Breast epithelium (tissue), 4 donors: ENCODE results near the gene ATP11C. TPM values are rescaled to one million over a fixed set of nuclear protein-coding genes. Genes with fewer than 3 reads are reported as not detected.

ENCODE experiments used
- DNase-seq, 2 donors: peaks; one replicate each; pipeline ENCODE4 v3.0.0-alpha.2; 2019; ENCODE audit warnings: low spot score in 2 of 2
- H3K27ac ChIP-seq, 2 donors: fragments of 200-600 bp; sonication (generic) in 1 of 2; one replicate each; pipeline ENCODE4 v1.5.1; 2016 to 2019; ENCODE audit warnings: mild to moderate bottlenecking in 1 of 2
- H3K27me3 ChIP-seq, 2 donors: fragments of 200-600 bp; sonication (generic) in 1 of 2; one replicate each; pipeline versions ENCODE4 v1.5.1 to v1.6.0; 2017 to 2019; ENCODE audit warnings: control low read depth in 1 of 2, mild to moderate bottlenecking in 1 of 2
- H3K36me3 ChIP-seq: fragments of 200-600 bp; one replicate; pipeline ENCODE4 v1.5.1; 2019
- H3K4me1 ChIP-seq, 2 donors: fragments of 200-600 bp; sonication (generic); one replicate each; pipeline ENCODE4 v1.5.1; 2016 to 2019; ENCODE audit warnings: control low read depth in 1 of 2
- H3K4me3 ChIP-seq, 3 donors: fragments of 200-600 bp; sonication (generic); 1 replicate in 2 of 3; 2 replicates in 1 of 3; pipeline ENCODE4 v1.5.1; 2016 to 2019; ENCODE audit warnings: mild to moderate bottlenecking in 3 of 3, moderate library complexity in 2 of 3
- H3K9me3 ChIP-seq, 2 donors: fragments of 200-600 bp; sonication (generic) in 1 of 2; one replicate each; pipeline ENCODE4 v1.5.1; 2016 to 2019; ENCODE audit warnings: control low read depth in 1 of 2
- CTCF ChIP-seq, 3 donors: fragments of 450-650 bp; IDR thresholded peaks; one replicate each; pipeline ENCODE4 v1.5.1; 2016 to 2017; ENCODE audit warnings: antibody characterized with exemption in 3 of 3, mild to moderate bottlenecking in 3 of 3, moderate library complexity in 3 of 3
- POLR2A ChIP-seq: fragments of 450-650 bp; IDR thresholded peaks from one replicate; pipeline ENCODE4 v1.6.1; 2016; ENCODE audit warnings: antibody characterized with exemption, mild to moderate bottlenecking, moderate library complexity
- POLR2AphosphoS5 ChIP-seq, 3 donors: sonication (generic); formaldehyde crosslinking; IDR thresholded peaks; one replicate each; pipeline ENCODE4 v1.6.1; 2017; ENCODE audit warnings: antibody characterized with exemption in 3 of 3
- intact Hi-C: fragments of 100-400 bp; cut with DNase I; formaldehyde crosslinking; loops from one replicate; pipeline ENCODE4 v1.15.1; 2023; ENCODE audit warnings: low total_unique reads
- total RNA-seq, 3 donors: library from RNA; depleted of rRNA; stranded (reverse); fragments of >200 nt; gene quantifications; one replicate each; pipeline ENCODE4 v1.1.0, GENCODE V29; 2016

ATP11C gene
- total RNA-seq, 3 donors from 2014 or later: 32.5 to 42.4 (median 34.1) TPM

DNA sequence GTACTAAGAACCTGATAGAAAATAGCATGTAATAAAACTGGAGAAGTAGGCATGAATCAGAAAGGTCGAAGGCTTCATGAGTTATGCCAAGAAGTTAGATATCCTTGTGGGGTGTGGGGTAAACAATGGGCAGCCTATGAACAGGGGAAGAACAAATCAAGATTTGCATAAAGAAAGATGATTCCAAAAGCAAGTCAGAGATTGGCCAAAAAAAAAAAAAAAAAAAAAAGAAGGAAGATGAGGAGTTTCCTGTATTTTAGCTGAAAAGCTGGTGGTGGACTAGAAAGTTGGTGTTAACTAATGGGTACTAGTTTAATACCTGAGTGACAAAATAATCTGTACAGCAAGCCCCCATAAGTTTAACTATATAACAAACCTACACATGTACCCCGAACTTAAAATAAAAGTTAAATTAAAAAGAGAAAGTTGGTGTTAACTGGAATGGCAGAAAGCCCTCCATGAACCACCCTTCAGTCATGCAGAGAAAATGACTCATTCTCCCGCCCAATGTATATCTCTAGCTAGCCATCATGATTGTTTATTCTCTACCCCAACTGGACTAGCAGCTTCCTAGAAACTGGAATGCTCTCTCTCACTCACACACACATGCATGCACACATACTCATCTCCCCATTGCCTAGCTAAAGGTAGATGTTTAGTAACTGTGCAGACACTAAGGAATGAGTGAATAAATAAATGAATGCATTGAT, 41.7 kb downstream of the ATP11C start:
- TF ChIP-seq CTCF (IDR thresholded peaks at IDR 0.05) (no peak), POLR2A (no peak), POLR2AphosphoS5 (IDR thresholded peaks at IDR 0.05) (no peak)
- intact Hi-C loops: no loop called here
- H3K27ac ChIP-seq: no peak overlapping the region
- H3K4me3 ChIP-seq: no peak overlapping the region
- H3K4me1 ChIP-seq: no peaks in the 10 kb centered on the region
- H3K9me3 ChIP-seq: no peaks in the 10 kb centered on the region
- DNase-seq: no peak
- no peaks in the 10 kb centered on the region for H3K36me3 ChIP-seq
- no peaks in the 10 kb centered on the region for H3K27me3 ChIP-seq

GRCh38 chrX:139889760-139890159, 43.1 kb downstream of the ATP11C start:
- H3K27me3 ChIP-seq: no peaks in the 10 kb centered on the region
- no peaks in the 10 kb centered on the region for H3K9me3 ChIP-seq
- DNase-seq: no peak
- no peak for TF ChIP-seq CTCF (IDR thresholded peaks at IDR 0.05)
- no peak for TF ChIP-seq POLR2A
- no peak for TF ChIP-seq POLR2AphosphoS5 (IDR thresholded peaks at IDR 0.05)
- no peak overlapping the region for H3K4me3 ChIP-seq
- intact Hi-C loops: no loop called here
- H3K36me3 ChIP-seq: no peaks in the 10 kb centered on the region
- no peaks in the 10 kb centered on the region for H3K4me1 ChIP-seq
- H3K27ac ChIP-seq: no peak overlapping the region

GRCh38 chrX:139883984-139884383, 48.9 kb downstream of the ATP11C start:
- Histone ChIP-seq H3K27ac (no peak overlapping the region), H3K9me3 (no peaks in the 10 kb centered on the region), H3K4me1 (no peaks in the 10 kb centered on the region), H3K27me3 (no peaks in the 10 kb centered on the region), H3K4me3 (no peak overlapping the region), H3K36me3 (no peaks in the 10 kb centered on the region)
- DNase-seq: no peak
- intact Hi-C loops: no loop called here
- TF ChIP-seq CTCF (IDR thresholded peaks at IDR 0.05) (no peak), POLR2A (no peak), POLR2AphosphoS5 (IDR thresholded peaks at IDR 0.05) (no peak)

DNA sequence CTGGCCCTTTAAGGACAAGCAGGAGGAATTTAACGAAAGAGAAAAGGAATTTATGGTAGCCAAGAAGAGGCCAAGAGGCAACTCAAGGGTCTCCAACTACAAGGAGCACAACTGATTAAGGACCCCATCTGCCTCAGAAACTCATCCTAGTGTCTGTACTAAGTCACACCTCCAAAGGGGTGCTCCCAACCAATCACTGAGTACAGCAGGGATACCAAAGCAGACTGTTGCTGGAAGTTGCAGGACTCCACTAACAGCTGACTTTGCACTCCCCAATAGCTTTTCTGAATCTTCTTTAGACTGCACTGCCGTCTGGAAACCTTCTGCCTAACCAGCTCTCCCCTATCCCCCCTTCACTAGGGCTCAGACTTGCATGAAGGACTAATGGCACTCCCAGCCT, 50.6 kb downstream of the ATP11C start:
- Histone ChIP-seq H3K4me1 (no peaks in the 10 kb centered on the region), H3K9me3 (no peaks in the 10 kb centered on the region), H3K4me3 (no peak overlapping the region), H3K36me3 (no peaks in the 10 kb centered on the region), H3K27me3 (no peaks in the 10 kb centered on the region), H3K27ac (no peak overlapping the region)
- intact Hi-C loops: no loop called here
- no peak for DNase-seq
- no peak for TF ChIP-seq POLR2AphosphoS5 (IDR thresholded peaks at IDR 0.05)

DNA sequence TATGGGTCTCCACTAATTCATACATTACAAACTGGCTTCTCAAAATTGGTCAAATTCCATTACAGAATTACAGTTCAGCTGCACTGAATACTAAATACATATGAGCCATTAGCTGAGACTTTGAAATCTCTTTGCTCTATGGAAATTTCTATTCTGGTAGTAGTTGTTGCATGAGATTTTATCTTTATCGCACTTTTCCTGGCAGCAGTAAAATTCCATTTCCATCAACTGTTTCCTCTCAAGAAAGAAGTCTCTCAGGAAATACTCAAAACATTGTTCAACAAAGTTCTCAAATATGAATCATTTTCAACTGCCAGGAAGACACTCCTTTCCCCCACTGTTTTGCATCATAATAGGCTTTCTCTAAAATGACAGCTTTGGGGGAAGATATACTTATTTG, 51.3 kb downstream of the ATP11C start:
- H3K4me3 ChIP-seq: no peak overlapping the region
- no peaks in the 10 kb centered on the region for H3K27me3 ChIP-seq
- no peaks in the 10 kb centered on the region for H3K4me1 ChIP-seq
- intact Hi-C loops: no loop called here
- no peak for DNase-seq
- peak overlapping the region in 1 of 2 donors; percentile 16 for H3K27ac ChIP-seq
- no peaks in the 10 kb centered on the region for H3K36me3 ChIP-seq
- H3K9me3 ChIP-seq: no peaks in the 10 kb centered on the region
- no peak for TF ChIP-seq POLR2A
- no peak for TF ChIP-seq POLR2AphosphoS5 (IDR thresholded peaks at IDR 0.05)
- no peak for TF ChIP-seq CTCF (IDR thresholded peaks at IDR 0.05)
